GM12872 (cell line): ENCODE measurements around the gene JAG1.

Source experiments
- TF ChIP-seq, protein P1 (sequence below): IDR thresholded peaks from 3 replicates; pipeline ENCODE4 v1.5.1; 2011; ENCODE audit warnings: low read depth, mild to moderate bottlenecking, low read length, moderate library complexity; ENCODE audit not compliant: insufficient read depth

The JAG1 gene

DNA sequence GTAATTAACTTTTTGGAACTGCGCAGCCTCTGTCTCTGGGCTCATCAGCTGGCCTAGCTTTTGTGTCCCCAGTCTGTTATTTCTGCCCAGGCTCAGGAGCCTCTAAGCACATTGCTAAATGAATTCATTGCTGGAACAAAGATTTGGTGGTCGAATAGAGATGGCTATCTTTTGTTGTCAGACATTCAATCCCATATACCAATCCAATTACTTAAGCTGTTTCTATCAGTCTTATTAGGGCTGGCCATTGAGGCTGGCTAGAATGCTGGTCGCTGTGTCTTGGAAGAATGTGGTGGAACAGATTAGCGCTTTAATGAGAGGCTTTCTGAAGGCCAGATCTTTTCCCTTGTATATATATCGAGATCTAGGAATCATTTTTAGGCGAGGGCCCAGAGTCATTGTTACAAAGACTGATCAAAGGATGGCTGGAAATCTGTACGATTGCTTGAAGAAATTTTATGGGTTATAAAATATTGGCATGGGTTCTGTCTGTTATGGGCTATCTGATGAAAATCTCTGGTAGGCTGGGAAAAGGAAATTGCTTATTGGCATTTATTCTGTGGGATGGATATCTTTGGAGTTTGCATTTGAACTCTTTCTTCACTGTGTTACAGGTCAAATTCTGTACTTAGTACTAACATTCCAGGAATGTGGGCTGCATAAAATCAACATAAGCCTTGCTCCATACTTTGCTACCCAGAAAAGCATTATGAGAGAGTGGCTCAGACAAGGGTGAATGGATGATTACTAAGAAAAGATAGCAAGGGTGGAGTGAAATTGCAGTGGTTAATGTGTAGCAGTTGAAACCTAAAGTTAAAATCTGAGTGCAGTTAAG, 34.8 kb upstream of the JAG1 start:
- TF ChIP-seq, protein P1, sequence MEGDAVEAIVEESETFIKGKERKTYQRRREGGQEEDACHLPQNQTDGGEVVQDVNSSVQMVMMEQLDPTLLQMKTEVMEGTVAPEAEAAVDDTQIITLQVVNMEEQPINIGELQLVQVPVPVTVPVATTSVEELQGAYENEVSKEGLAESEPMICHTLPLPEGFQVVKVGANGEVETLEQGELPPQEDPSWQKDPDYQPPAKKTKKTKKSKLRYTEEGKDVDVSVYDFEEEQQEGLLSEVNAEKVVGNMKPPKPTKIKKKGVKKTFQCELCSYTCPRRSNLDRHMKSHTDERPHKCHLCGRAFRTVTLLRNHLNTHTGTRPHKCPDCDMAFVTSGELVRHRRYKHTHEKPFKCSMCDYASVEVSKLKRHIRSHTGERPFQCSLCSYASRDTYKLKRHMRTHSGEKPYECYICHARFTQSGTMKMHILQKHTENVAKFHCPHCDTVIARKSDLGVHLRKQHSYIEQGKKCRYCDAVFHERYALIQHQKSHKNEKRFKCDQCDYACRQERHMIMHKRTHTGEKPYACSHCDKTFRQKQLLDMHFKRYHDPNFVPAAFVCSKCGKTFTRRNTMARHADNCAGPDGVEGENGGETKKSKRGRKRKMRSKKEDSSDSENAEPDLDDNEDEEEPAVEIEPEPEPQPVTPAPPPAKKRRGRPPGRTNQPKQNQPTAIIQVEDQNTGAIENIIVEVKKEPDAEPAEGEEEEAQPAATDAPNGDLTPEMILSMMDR, result no peak

GRCh38 chr20:10707791-10708190, 34.0 kb upstream of the JAG1 start:
- TF ChIP-seq, protein P1, result no peak

- TF ChIP-seq, protein P1, result no peak
Measured at GRCh38 chr20:10707068-10707467, 33.3 kb upstream of the JAG1 start.

DNA sequence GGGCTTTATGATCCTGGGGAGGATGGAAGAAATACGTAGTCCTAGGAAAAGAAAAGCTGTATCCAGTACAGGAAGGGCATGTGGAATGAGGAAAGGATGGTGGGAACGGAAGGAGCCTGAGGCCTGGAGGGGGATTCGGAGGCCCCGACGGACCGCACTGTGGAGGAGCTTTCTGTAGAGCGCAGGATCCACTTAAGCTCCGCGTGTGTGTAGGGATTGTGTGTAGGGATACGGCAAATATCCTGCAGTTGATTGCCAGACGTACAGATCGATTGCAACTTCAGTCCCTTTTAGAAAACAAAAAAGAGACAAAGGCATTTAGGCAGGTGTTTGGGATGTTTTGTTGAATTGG, 32.6 kb upstream of the JAG1 start:
- TF ChIP-seq, protein P1, result no peak

- TF ChIP-seq, protein P1, result no peak
Measured at GRCh38 chr20:10705801-10706459, 32.1 kb upstream of the JAG1 start.

- TF ChIP-seq, protein P1, result no peak
Measured at GRCh38 chr20:10701607-10702006, 27.8 kb upstream of the JAG1 start.

GRCh38 chr20:10699941-10700340, 26.1 kb upstream of the JAG1 start:
- TF ChIP-seq, protein P1, result no peak
